GM18861 (cell line): ENCODE data around the gene DNAL1.

Source experiments
- ATAC-seq: cut with Tn5 transposase; IDR thresholded peaks from one replicate; pipeline ENCODE4 v1.9.1; 2021; ENCODE audit not compliant: unreplicated experiment

DNAL1 gene

GRCh38 chr14:73741876-73742519 lies 97.2 kb downstream of the DNAL1 start:
- no peak for ATAC-seq

GRCh38 chr14:73742520-73743238 lies 97.9 kb downstream of the DNAL1 start:
- ATAC-seq: no peak

DNA sequence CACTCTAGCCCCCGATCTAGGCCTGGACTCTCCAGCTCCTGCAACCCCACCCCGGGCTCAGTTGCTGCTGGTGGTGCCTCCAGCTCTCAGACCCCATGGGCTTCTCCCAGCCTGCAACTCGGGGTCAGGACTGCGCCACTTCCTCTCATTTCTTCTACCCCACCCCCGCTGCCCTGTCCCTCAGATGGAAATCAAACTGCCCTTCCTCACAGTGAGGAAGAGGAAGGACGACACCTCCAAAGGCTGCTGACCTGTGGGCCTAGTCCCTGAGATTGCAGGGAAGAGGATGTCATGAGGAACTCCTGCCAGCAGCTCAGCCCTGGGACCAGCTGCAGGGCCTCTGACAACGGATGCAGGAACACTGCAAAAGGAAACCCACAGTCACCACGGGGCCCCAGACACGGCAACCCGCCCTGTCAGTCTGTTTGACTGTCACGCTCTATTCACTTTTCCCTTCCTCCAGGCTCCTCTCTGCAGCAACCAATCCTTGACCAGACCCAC lies 98.7 kb downstream of the DNAL1 start:
- peak; percentile 37 for ATAC-seq

- no peak for ATAC-seq
These were observed 99.5 kb downstream of the DNAL1 start for GRCh38 chr14:73744175-73744867.

- no peak for ATAC-seq
These were observed 100.2 kb downstream of the DNAL1 start for GRCh38 chr14:73744874-73745529.

GRCh38 chr14:73745571-73746519 lies 101.1 kb downstream of the DNAL1 start:
- ATAC-seq: no peak

- ATAC-seq: no peak
These were observed 102.0 kb downstream of the DNAL1 start for GRCh38 chr14:73746520-73747378.

DNA sequence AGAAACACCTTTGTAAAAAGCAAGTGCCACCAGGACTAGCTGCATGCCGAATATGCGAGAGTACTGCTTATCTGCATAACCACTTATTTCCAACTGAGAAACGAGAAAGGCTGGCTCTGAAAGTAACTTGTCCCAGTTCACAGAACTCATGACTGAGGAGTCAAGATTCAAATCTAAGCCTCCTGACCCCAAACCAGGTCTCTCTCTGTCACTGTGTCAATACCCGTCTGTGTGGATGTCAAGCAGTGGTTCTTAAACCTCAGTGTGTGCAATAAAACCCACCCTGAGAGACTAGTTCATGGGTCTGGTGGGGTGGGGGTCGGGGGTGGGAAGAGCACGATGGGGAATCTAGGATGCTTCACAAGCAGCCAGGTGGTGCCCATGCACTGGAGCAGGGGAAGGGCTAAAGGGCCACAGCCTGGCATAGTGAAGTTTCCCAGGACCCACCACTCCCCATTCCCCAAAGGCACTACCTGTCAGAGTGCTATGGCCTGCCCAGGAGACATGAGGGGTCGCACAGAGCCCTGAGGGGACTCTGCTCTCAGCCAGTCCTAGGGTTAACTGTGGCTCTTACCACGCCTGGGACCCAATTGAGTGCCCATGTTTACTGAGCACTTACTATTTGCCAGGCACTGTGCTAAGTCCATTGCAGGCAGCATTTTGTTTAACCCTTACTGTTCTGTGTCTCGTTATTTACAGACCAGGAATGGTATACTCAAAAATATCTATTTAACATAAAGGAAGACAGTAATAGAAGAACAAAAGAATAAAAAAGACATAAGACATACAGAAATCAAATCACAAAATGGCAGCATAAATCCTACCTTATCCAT lies 102.8 kb downstream of the DNAL1 start:
- ATAC-seq: no peak

DNA sequence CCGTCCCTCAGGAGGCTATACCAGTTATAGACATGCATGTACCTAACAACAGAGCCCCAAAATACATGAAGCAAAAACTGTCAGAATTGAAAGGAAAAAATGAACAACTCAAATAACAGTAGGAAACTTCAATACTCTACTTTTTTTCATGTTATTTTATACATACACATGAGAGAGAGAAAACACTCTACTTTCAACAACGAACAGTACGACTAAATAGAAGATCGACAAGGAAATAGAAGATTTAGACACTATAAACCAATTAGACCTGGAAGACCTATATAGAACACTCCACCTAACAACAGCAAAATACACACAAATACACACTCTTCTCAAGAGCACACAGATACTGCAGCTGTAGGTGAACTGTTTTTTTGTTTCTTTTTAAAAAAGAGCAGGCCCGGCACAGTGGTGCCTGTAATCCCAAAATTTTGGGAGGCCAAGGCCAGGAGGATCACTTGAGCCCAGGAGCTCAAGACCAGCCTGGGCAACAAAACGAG lies 104.1 kb downstream of the DNAL1 start:
- no peak for ATAC-seq

DNA sequence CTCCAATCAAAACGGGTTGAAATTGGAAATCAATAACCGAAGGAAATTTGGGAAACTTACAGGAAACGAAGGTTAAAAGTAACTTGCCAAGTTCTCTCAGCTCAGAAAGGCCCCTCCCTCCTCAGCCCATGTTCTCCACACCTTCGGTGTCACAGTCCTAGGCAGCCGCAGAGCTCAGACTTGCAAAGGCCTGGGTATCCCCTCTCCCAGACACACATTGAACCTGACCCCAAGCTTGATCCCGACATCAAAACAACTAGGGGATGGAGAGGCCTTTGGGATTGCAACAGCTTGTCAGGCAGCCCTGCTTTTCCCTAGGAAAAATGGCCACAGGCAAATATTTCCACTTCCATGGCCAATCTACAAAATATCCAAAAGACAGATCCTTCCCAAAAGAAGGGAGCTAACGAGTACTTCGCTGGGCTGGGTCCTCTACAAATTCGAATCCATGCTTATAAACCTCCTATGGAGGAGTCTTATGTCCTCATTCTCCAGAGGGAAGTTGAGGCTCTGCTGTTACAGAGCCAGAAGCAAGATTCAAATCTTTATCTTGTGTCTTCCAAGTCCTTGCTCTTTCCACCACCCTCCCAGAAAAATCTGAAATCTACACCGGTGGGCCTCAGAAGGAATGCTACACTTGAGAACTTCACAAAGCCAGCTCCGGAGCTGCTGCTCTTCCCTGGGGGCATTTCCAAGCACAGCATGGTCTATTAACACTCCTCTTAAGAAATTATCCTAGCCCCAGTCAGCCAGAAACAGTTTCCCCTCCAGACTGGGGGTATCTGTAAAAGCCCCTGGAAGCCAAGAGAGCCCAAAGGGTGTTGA lies 105.1 kb downstream of the DNAL1 start:
- no peak for ATAC-seq

GRCh38 chr14:73750531-73750901 lies 105.7 kb downstream of the DNAL1 start:
- ATAC-seq: no peak

GRCh38 chr14:73751157-73751691 lies 106.4 kb downstream of the DNAL1 start:
- ATAC-seq: no peak

- no peak for ATAC-seq
These were observed 107.7 kb downstream of the DNAL1 start for GRCh38 chr14:73752297-73752992.
